Effector memory CD8-positive, alpha-beta T cell (primary cell): ENCODE data around the gene MARCHF2.
A peak's percentile ranks its signal among the peaks of the same experiment; 100 is the strongest.

Experiments used
- ATAC-seq: fragments of 150-1000 bp; cut with Tn5 transposase; replicated peaks from 2 replicates; pipeline ENCODE4 v1.10.0; 2021; ENCODE audit warnings: mild to moderate bottlenecking, moderate library complexity
- DNase-seq, 3 experiments: peaks; one replicate each; pipeline ENCODE4 v3.0.0; 2021
- H3K27ac Mint-ChIP-seq, 2 donors: one replicate each; pipeline ENCODE4 v1.8.0; 2022; ENCODE audit warnings: mild to moderate bottlenecking in 2 of 2, mixed read lengths in 2 of 2, moderate library complexity in 2 of 2
- H3K27me3 Mint-ChIP-seq, 2 donors: one replicate each; pipeline ENCODE4 v1.8.0; 2022; ENCODE audit warnings: mixed read lengths in 2 of 2
- H3K36me3 Mint-ChIP-seq: one replicate; pipeline ENCODE4 v1.8.0; 2022; ENCODE audit warnings: mild to moderate bottlenecking, moderate library complexity, mixed read lengths; ENCODE audit not compliant: insufficient read depth
- H3K4me1 Mint-ChIP-seq, 2 donors: one replicate each; pipeline ENCODE4 v1.8.0; 2022; ENCODE audit warnings: low read depth in 2 of 2, mixed read lengths in 2 of 2
- H3K4me3 Mint-ChIP-seq, 2 donors: one replicate each; pipeline ENCODE4 v1.8.0; 2022; ENCODE audit warnings: mild to moderate bottlenecking in 2 of 2, mixed read lengths in 2 of 2, moderate library complexity in 2 of 2
- H3K9me3 Mint-ChIP-seq, 2 donors: one replicate each; pipeline ENCODE4 v1.8.0; 2022; ENCODE audit warnings: mixed read lengths in 2 of 2

MARCHF2 gene

GRCh38 chr19:8488365-8488764 is 75.3 kb downstream of the MARCHF2 start:
- Mint-ChIP-seq H3K4me3 (peak overlapping the region; percentile 62 to 69), H3K27me3 (no peaks in the 10 kb centered on the region), H3K27ac (peak overlapping the region; percentile 88 to 93), H3K9me3 (no peaks in the 10 kb centered on the region), H3K4me1 (peaks cover 23 to 26% of the 10 kb centered on the region in 2 donors), H3K36me3 (peaks cover 83% of the 10 kb centered on the region)
- ATAC-seq, result no peak
- no peak for DNase-seq
